ENCODE measurements around the gene PPP2R2C.

Gene PPP2R2C

DNA sequence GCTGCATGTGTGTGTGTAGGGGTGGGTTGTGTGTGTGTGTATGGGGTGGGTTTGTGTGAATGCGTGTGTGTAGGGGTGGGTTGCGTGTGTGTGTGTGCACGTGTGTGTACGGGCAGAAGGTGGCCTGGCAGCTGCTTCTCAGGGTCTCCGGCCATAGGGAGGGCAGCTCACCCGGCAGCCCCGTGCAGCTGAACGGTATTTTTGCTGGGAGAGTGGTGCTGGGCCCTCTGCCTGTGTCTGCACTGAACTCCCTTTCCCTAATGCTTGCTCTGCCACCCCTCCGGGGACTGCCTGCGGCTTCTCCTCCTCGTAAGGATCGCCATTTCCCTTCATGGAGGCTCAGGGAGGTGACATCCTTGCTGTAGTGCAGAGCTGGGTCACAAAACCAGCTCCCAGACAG is 172.5 kb downstream of the PPP2R2C start:
- peaks cover 8% of the 10 kb centered on the region; the same call in 1 of the 2 replicates for H3K36me3 ChIP-seq (ENCODE audit: insufficient read depth, low read length)
- H3K9me2 ChIP-seq (replicated peaks; ENCODE audit: low read depth, low read length): no peaks in the 10 kb centered on the region
- H3F3A ChIP-seq (ENCODE audit: low read depth): no peaks in the 10 kb centered on the region
- H3K4me1 ChIP-seq (ENCODE audit: insufficient read depth, low read length, poor library complexity, severe bottlenecking): peaks cover 8% of the 10 kb centered on the region
- no peak overlapping the region for H3K4me2 ChIP-seq (ENCODE audit: low read depth, low read length, poor library complexity, severe bottlenecking)
- H3K9ac ChIP-seq (ENCODE audit: low read depth, low read length, poor library complexity, severe bottlenecking): no peak overlapping the region
- H3K27me3 ChIP-seq (ENCODE audit: insufficient read depth, low read length, poor library complexity, severe bottlenecking): no peaks in the 10 kb centered on the region
- H3K9me3 ChIP-seq (ENCODE audit: insufficient read depth, low read depth, low read length): no peaks in the 10 kb centered on the region
- H4K20me1 ChIP-seq (ENCODE audit: insufficient read depth, low read length, poor library complexity, severe bottlenecking): no peaks in the 10 kb centered on the region
- TF ChIP-seq, protein P1, sequence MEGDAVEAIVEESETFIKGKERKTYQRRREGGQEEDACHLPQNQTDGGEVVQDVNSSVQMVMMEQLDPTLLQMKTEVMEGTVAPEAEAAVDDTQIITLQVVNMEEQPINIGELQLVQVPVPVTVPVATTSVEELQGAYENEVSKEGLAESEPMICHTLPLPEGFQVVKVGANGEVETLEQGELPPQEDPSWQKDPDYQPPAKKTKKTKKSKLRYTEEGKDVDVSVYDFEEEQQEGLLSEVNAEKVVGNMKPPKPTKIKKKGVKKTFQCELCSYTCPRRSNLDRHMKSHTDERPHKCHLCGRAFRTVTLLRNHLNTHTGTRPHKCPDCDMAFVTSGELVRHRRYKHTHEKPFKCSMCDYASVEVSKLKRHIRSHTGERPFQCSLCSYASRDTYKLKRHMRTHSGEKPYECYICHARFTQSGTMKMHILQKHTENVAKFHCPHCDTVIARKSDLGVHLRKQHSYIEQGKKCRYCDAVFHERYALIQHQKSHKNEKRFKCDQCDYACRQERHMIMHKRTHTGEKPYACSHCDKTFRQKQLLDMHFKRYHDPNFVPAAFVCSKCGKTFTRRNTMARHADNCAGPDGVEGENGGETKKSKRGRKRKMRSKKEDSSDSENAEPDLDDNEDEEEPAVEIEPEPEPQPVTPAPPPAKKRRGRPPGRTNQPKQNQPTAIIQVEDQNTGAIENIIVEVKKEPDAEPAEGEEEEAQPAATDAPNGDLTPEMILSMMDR (conservative IDR thresholded peaks at IDR 0.05; ENCODE audit: low read length): no peak
- TF ChIP-seq EZH2phosphoT487 (IDR thresholded peaks at IDR 0.05; ENCODE audit: borderline replicate concordance): no peak
- no peak overlapping the region for H2AFZ ChIP-seq (ENCODE audit: low read length)
- no peaks in the 10 kb centered on the region for H3K79me2 ChIP-seq (ENCODE audit: insufficient read depth, low read length)
- no peak overlapping the region for H3K4me3 ChIP-seq (ENCODE audit: low read length, poor library complexity, severe bottlenecking)

DNA sequence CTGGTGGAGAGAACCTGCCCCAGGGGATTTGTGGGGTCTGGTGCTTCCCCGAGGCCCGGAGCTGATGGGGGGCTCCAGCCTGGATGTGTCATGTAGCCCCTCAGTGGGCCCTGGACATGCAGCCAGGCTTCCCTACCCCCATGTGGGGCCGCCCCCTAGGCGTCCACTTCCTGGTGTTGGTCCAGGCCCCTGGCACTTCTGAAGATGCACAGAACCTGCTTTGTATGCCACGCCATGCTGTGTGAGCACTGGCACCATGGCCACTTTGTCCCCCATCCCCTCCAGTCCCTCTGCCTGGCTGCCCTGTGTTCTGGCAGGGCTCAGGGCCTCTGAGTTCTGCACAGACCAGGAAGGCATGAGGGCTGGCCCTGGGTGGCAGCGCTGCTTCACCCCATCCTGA is 173.6 kb downstream of the PPP2R2C start:
- no peaks in the 10 kb centered on the region for H4K20me1 ChIP-seq (ENCODE audit: insufficient read depth, low read length, poor library complexity, severe bottlenecking)
- H3K4me1 ChIP-seq (ENCODE audit: insufficient read depth, low read length, poor library complexity, severe bottlenecking): peaks cover 6% of the 10 kb centered on the region
- no peak overlapping the region for H3K9ac ChIP-seq (ENCODE audit: low read depth, low read length, poor library complexity, severe bottlenecking)
- no peaks in the 10 kb centered on the region for H3K9me2 ChIP-seq (replicated peaks; ENCODE audit: low read depth, low read length)
- no peaks in the 10 kb centered on the region for H3F3A ChIP-seq (ENCODE audit: low read depth)
- H3K4me2 ChIP-seq (ENCODE audit: low read depth, low read length, poor library complexity, severe bottlenecking): no peak overlapping the region
- peaks cover 8% of the 10 kb centered on the region; the same call in 1 of the 2 replicates for H3K36me3 ChIP-seq (ENCODE audit: insufficient read depth, low read length)
- no peak overlapping the region for H2AFZ ChIP-seq (ENCODE audit: low read length)
- no peak for TF ChIP-seq EZH2phosphoT487 (IDR thresholded peaks at IDR 0.05; ENCODE audit: borderline replicate concordance)
- TF ChIP-seq, protein P1 (conservative IDR thresholded peaks at IDR 0.05; ENCODE audit: low read length): no peak
- H3K4me3 ChIP-seq (ENCODE audit: low read length, poor library complexity, severe bottlenecking): no peak overlapping the region
- H3K9me3 ChIP-seq (ENCODE audit: insufficient read depth, low read depth, low read length): no peaks in the 10 kb centered on the region
- H3K27me3 ChIP-seq (ENCODE audit: insufficient read depth, low read length, poor library complexity, severe bottlenecking): no peaks in the 10 kb centered on the region
- H3K79me2 ChIP-seq (ENCODE audit: insufficient read depth, low read length): no peaks in the 10 kb centered on the region

DNA sequence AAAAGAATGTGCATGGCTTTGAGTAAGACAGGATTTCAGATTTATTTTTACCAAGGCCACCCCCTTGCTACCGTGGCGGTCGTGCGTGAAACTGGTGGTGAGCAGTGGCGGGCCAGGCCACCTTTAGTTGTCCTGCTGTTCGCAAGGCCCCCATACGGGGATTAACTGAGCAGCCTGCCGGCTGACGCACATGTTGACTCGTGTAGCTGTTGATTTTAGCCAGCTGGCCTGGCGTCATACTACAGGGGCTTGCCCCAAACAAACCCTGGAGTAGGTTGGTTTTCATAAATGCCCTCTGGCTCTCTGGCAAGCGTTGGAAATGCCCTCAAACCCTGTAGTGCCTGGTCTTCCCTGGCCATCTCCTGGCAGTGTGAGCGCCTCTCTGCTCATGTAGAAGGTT is 174.4 kb downstream of the PPP2R2C start:
- H3F3A ChIP-seq (ENCODE audit: low read depth): no peaks in the 10 kb centered on the region
- no peaks in the 10 kb centered on the region for H4K20me1 ChIP-seq (ENCODE audit: insufficient read depth, low read length, poor library complexity, severe bottlenecking)
- H3K79me2 ChIP-seq (ENCODE audit: insufficient read depth, low read length): no peaks in the 10 kb centered on the region
- no peak overlapping the region for H3K9ac ChIP-seq (ENCODE audit: low read depth, low read length, poor library complexity, severe bottlenecking)
- no peak overlapping the region for H3K4me3 ChIP-seq (ENCODE audit: low read length, poor library complexity, severe bottlenecking)
- H3K9me2 ChIP-seq (replicated peaks; ENCODE audit: low read depth, low read length): no peaks in the 10 kb centered on the region
- no peaks in the 10 kb centered on the region for H3K4me1 ChIP-seq (ENCODE audit: insufficient read depth, low read length, poor library complexity, severe bottlenecking)
- no peaks in the 10 kb centered on the region for H3K9me3 ChIP-seq (ENCODE audit: insufficient read depth, low read depth, low read length)
- no peak for TF ChIP-seq EZH2phosphoT487 (IDR thresholded peaks at IDR 0.05; ENCODE audit: borderline replicate concordance)
- TF ChIP-seq, protein P1 (conservative IDR thresholded peaks at IDR 0.05; ENCODE audit: low read length): no peak
- H2AFZ ChIP-seq (ENCODE audit: low read length): no peak overlapping the region
- H3K4me2 ChIP-seq (ENCODE audit: low read depth, low read length, poor library complexity, severe bottlenecking): no peak overlapping the region
- peaks cover 8% of the 10 kb centered on the region; the same call in 1 of the 2 replicates for H3K36me3 ChIP-seq (ENCODE audit: insufficient read depth, low read length)
- no peaks in the 10 kb centered on the region for H3K27me3 ChIP-seq (ENCODE audit: insufficient read depth, low read length, poor library complexity, severe bottlenecking)
